Osteoblast (primary cell): ENCODE results near the gene NR2E1. TPM values are rescaled to one million over a fixed set of nuclear protein-coding genes. Genes with fewer than 3 reads are reported as not detected.

Source experiments
- DNase-seq: peaks from one replicate; pipeline ENCODE4 v3.0.0; 2011; ENCODE audit warnings: low spot score, mixed read lengths; ENCODE audit not compliant: insufficient read length; ENCODE audit errors: missing footprints
- H2AFZ ChIP-seq: 2 replicates; pipeline ENCODE4 v1.6.0; 2011; ENCODE audit warnings: mild to moderate bottlenecking, low read length
- H3K27ac ChIP-seq: 2 replicates; pipeline ENCODE4 v1.5.1; 2011; ENCODE audit warnings: mild to moderate bottlenecking, low read depth, low read length, moderate library complexity
- H3K27me3 ChIP-seq: 2 replicates; pipeline ENCODE4 v1.6.0; 2012; ENCODE audit warnings: mild to moderate bottlenecking, control low read depth, inconsistent platforms, low read length, moderate library complexity; ENCODE audit not compliant: insufficient read depth
- H3K36me3 ChIP-seq: 2 replicates; pipeline ENCODE4 v1.5.1; 2011; ENCODE audit warnings: mild to moderate bottlenecking, low read length, control low read depth, moderate library complexity; ENCODE audit not compliant: insufficient read depth
- H3K4me1 ChIP-seq: 2 replicates; pipeline ENCODE4 v1.5.1; 2011; ENCODE audit warnings: mild to moderate bottlenecking, low read length, control low read depth, moderate library complexity; ENCODE audit not compliant: insufficient read depth
- H3K4me2 ChIP-seq: 2 replicates; pipeline ENCODE4 v1.6.0; 2011; ENCODE audit warnings: mild to moderate bottlenecking, low read length; ENCODE audit not compliant: insufficient read depth
- H3K4me3 ChIP-seq: fragments of 200-600 bp; sonication (generic); 3 replicates; pipeline ENCODE4 v1.5.1; 2012; ENCODE audit warnings: mild to moderate bottlenecking, low read length, inconsistent platforms; ENCODE audit not compliant: insufficient read depth
- H3K79me2 ChIP-seq: 2 replicates; pipeline ENCODE4 v1.6.0; 2012; ENCODE audit warnings: mild to moderate bottlenecking, low read length, control low read depth, inconsistent platforms; ENCODE audit not compliant: insufficient read depth
- H3K9me3 ChIP-seq: 2 replicates; pipeline ENCODE4 v1.5.1; 2011; ENCODE audit warnings: low read depth, low read length, control low read depth
- H4K20me1 ChIP-seq: 2 replicates; pipeline ENCODE4 v1.6.0; 2012; ENCODE audit warnings: mild to moderate bottlenecking, low read length, control low read depth; ENCODE audit not compliant: insufficient read depth
- total RNA-seq: library from RNA; depleted of rRNA; stranded (reverse); fragments of >200 nt; gene quantifications from 2 replicates; pipeline ENCODE4 v1.2.3, GENCODE V29; 2012
- TF ChIP-seq, protein P1 (sequence below): IDR thresholded peaks from 2 replicates; pipeline ENCODE4 v1.5.1; 2011; ENCODE audit warnings: mild to moderate bottlenecking, low read depth, low read length, moderate library complexity; ENCODE audit errors: extremely low read depth

The NR2E1 gene
- total RNA-seq, 1 donor = not detected

GRCh38 chr6:108200631-108201030, 34.8 kb downstream of the NR2E1 start:
- TF ChIP-seq, protein P1, sequence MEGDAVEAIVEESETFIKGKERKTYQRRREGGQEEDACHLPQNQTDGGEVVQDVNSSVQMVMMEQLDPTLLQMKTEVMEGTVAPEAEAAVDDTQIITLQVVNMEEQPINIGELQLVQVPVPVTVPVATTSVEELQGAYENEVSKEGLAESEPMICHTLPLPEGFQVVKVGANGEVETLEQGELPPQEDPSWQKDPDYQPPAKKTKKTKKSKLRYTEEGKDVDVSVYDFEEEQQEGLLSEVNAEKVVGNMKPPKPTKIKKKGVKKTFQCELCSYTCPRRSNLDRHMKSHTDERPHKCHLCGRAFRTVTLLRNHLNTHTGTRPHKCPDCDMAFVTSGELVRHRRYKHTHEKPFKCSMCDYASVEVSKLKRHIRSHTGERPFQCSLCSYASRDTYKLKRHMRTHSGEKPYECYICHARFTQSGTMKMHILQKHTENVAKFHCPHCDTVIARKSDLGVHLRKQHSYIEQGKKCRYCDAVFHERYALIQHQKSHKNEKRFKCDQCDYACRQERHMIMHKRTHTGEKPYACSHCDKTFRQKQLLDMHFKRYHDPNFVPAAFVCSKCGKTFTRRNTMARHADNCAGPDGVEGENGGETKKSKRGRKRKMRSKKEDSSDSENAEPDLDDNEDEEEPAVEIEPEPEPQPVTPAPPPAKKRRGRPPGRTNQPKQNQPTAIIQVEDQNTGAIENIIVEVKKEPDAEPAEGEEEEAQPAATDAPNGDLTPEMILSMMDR = no peak
- no peak for DNase-seq

GRCh38 chr6:108203189-108204112, 37.6 kb downstream of the NR2E1 start:
- no peak overlapping the region for H2AFZ ChIP-seq

More at GRCh38 chr6:108200631-108201030, 34.8 kb downstream of the NR2E1 start:
- H3K36me3 ChIP-seq = no peaks in the 10 kb centered on the region
- H3K4me1 ChIP-seq = no peaks in the 10 kb centered on the region
- no peaks in the 10 kb centered on the region for H3K79me2 ChIP-seq
- no peaks in the 10 kb centered on the region for H3K27me3 ChIP-seq
- H4K20me1 ChIP-seq = no peaks in the 10 kb centered on the region
- no peak overlapping the region for H3K27ac ChIP-seq
- no peaks in the 10 kb centered on the region for H3K9me3 ChIP-seq
- H3K4me2 ChIP-seq = no peak overlapping the region
- no peak overlapping the region for H2AFZ ChIP-seq
- H3K4me3 ChIP-seq = no peak overlapping the region

GRCh38 chr6:108207013-108207412, 41.2 kb downstream of the NR2E1 start:
- no peak for DNase-seq
- Histone ChIP-seq H3K79me2 (no peaks in the 10 kb centered on the region), H3K36me3 (peaks cover 6% of the 10 kb centered on the region), H3K27ac (no peak overlapping the region), H4K20me1 (no peaks in the 10 kb centered on the region), H3K4me3 (no peak overlapping the region), H3K9me3 (no peaks in the 10 kb centered on the region), H3K4me1 (no peaks in the 10 kb centered on the region), H3K4me2 (no peak overlapping the region), H3K27me3 (no peaks in the 10 kb centered on the region), H2AFZ (no peak overlapping the region)
- TF ChIP-seq, protein P1 = no peak

More at GRCh38 chr6:108203189-108204112, 37.6 kb downstream of the NR2E1 start:
- no peaks in the 10 kb centered on the region for H4K20me1 ChIP-seq
- H3K4me2 ChIP-seq = no peak overlapping the region
- H3K36me3 ChIP-seq = no peaks in the 10 kb centered on the region
- TF ChIP-seq, protein P1 = no peak
- H3K4me1 ChIP-seq = no peaks in the 10 kb centered on the region
- H3K4me3 ChIP-seq = no peak overlapping the region
- H3K9me3 ChIP-seq = no peaks in the 10 kb centered on the region
- no peak overlapping the region for H3K27ac ChIP-seq
- DNase-seq = no peak
- no peaks in the 10 kb centered on the region for H3K27me3 ChIP-seq
- no peaks in the 10 kb centered on the region for H3K79me2 ChIP-seq

- H4K20me1 ChIP-seq = no peaks in the 10 kb centered on the region
These were observed 43.9 kb downstream of the NR2E1 start for GRCh38 chr6:108209738-108210137.

More at GRCh38 chr6:108209738-108210137, 43.9 kb downstream of the NR2E1 start:
- Histone ChIP-seq H3K27me3 (no peaks in the 10 kb centered on the region), H3K4me1 (no peaks in the 10 kb centered on the region), H2AFZ (no peak overlapping the region), H3K4me2 (no peak overlapping the region), H3K4me3 (no peak overlapping the region), H3K27ac (no peak overlapping the region), H3K9me3 (no peaks in the 10 kb centered on the region), H3K79me2 (peaks cover 2% of the 10 kb centered on the region), H3K36me3 (peaks cover 6% of the 10 kb centered on the region)
- TF ChIP-seq, protein P1 = no peak
- DNase-seq = no peak
